ENCODE data around the gene LPIN3. TPM values are rescaled to one million over a fixed set of nuclear protein-coding genes. Genes with fewer than 3 reads are reported as not detected.

LPIN3 gene
- polyA plus RNA-seq, 3 donors = 0.01 TPM; not detected in 2

- DNase-seq = no peak
- TF ChIP-seq, protein P1, sequence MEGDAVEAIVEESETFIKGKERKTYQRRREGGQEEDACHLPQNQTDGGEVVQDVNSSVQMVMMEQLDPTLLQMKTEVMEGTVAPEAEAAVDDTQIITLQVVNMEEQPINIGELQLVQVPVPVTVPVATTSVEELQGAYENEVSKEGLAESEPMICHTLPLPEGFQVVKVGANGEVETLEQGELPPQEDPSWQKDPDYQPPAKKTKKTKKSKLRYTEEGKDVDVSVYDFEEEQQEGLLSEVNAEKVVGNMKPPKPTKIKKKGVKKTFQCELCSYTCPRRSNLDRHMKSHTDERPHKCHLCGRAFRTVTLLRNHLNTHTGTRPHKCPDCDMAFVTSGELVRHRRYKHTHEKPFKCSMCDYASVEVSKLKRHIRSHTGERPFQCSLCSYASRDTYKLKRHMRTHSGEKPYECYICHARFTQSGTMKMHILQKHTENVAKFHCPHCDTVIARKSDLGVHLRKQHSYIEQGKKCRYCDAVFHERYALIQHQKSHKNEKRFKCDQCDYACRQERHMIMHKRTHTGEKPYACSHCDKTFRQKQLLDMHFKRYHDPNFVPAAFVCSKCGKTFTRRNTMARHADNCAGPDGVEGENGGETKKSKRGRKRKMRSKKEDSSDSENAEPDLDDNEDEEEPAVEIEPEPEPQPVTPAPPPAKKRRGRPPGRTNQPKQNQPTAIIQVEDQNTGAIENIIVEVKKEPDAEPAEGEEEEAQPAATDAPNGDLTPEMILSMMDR (IDR thresholded peaks at IDR 0.05) = no peak
Observed at GRCh38 chr20:41380551-41381193, 40.1 kb downstream of the LPIN3 start.

GRCh38 chr20:41382791-41383305, 42.2 kb downstream of the LPIN3 start:
- H3K9ac ChIP-seq (ENCODE audit: insufficient read depth, low read length, poor library complexity, severe bottlenecking) = no peak overlapping the region
- no peaks in the 10 kb centered on the region for H3K9me3 ChIP-seq (replicated peaks in 1 of 2; ENCODE audit: control insufficient read depth in 1 of 2, insufficient read depth in 1 of 2, low read length in 2 of 2)
- H3K36me3 ChIP-seq (replicated peaks in 1 of 2; ENCODE audit: control insufficient read depth in 1 of 2, insufficient read depth in 2 of 2, low read length in 2 of 2) = no peaks in the 10 kb centered on the region
- no peak overlapping the region for H3K27ac ChIP-seq (ENCODE audit: low read depth in 1 of 2, low read length in 2 of 2)
- 98% methylated on average over 4 of the region's 7 CpGs for WGBS (ENCODE audit: insufficient coverage)
- H4K20me1 ChIP-seq (ENCODE audit: insufficient read depth, low read length) = no peaks in the 10 kb centered on the region
- Mint-ChIP-seq H3K27me3 (ENCODE audit: low read depth in 3 of 3) (peaks cover 20 to 39% (median 24%) of the 10 kb centered on the region in 3 donors), H3K36me3 (no peaks in the 10 kb centered on the region), H3K9me3 (peaks cover 0 to 3% (median 2%) of the 10 kb centered on the region in 7 donors), H3K4me3 (no peak overlapping the region), H3K4me1 (peaks cover 20% of the 10 kb centered on the region), H3K27ac (no peak overlapping the region)
- H2AFZ ChIP-seq (ENCODE audit: insufficient read depth, low read depth, low read length, poor library complexity, severe bottlenecking) = no peak overlapping the region
- intact Hi-C loops (cut with micrococcal nuclease) = no loop called here
- peaks cover 0 to 3% of the 10 kb centered on the region in 2 donors for H3K27me3 ChIP-seq (ENCODE audit: control insufficient read depth in 2 of 2, insufficient read depth in 2 of 2, low read length in 2 of 2)
- H3K4me2 ChIP-seq (replicated peaks; ENCODE audit: extremely low read depth, low read length, poor library complexity, severe bottlenecking) = no peak overlapping the region
- no peaks in the 10 kb centered on the region for H3K79me2 ChIP-seq (ENCODE audit: insufficient read depth, low read length)
- TF ChIP-seq, protein P1 (IDR thresholded peaks at IDR 0.05) = no peak
- H3K4me1 ChIP-seq (ENCODE audit: control insufficient read depth in 1 of 2, insufficient read depth in 2 of 2, low read length in 2 of 2) = peaks cover 19 to 20% of the 10 kb centered on the region in 2 donors
- DNase-seq = no peak
- H3K4me3 ChIP-seq (replicated peaks in 1 of 3; ENCODE audit: low read depth in 2 of 3, low read length in 3 of 3) = no peak overlapping the region

More at GRCh38 chr20:41380551-41381193, 40.1 kb downstream of the LPIN3 start:
- Histone ChIP-seq H3K79me2 (ENCODE audit: insufficient read depth, low read length) (no peaks in the 10 kb centered on the region), H3K9me3 (replicated peaks in 1 of 2; ENCODE audit: control insufficient read depth in 1 of 2, insufficient read depth in 1 of 2, low read length in 2 of 2) (no peaks in the 10 kb centered on the region), H3K9ac (ENCODE audit: insufficient read depth, low read length, poor library complexity, severe bottlenecking) (peak overlapping the region; percentile 8), H2AFZ (ENCODE audit: insufficient read depth, low read depth, low read length, poor library complexity, severe bottlenecking) (no peak overlapping the region), H3K27me3 (ENCODE audit: control insufficient read depth in 2 of 2, insufficient read depth in 2 of 2, low read length in 2 of 2) (peaks cover 0 to 16% of the 10 kb centered on the region in 2 donors), H3K36me3 (replicated peaks in 1 of 2; ENCODE audit: control insufficient read depth in 1 of 2, insufficient read depth in 2 of 2, low read length in 2 of 2) (no peaks in the 10 kb centered on the region), H4K20me1 (ENCODE audit: insufficient read depth, low read length) (no peaks in the 10 kb centered on the region), H3K27ac (ENCODE audit: low read depth in 1 of 2, low read length in 2 of 2) (no peak overlapping the region), H3K4me1 (ENCODE audit: control insufficient read depth in 1 of 2, insufficient read depth in 2 of 2, low read length in 2 of 2) (peaks cover 19 to 20% of the 10 kb centered on the region in 2 donors), H3K4me2 (replicated peaks; ENCODE audit: extremely low read depth, low read length, poor library complexity, severe bottlenecking) (no peak overlapping the region), H3K4me3 (replicated peaks in 1 of 3; ENCODE audit: low read depth in 2 of 3, low read length in 3 of 3) (no peak overlapping the region)
- Mint-ChIP-seq H3K4me1 (peaks cover 25% of the 10 kb centered on the region), H3K9me3 (peaks cover 0 to 6% (median 2%) of the 10 kb centered on the region in 7 donors), H3K27ac (peak overlapping the region in 1 of 7 donors; percentile 30), H3K4me3 (peak overlapping the region in 1 of 2 donors; percentile 74), H3K36me3 (no peaks in the 10 kb centered on the region), H3K27me3 (ENCODE audit: low read depth in 3 of 3) (peaks cover 34 to 50% (median 40%) of the 10 kb centered on the region in 3 donors)
- WGBS (ENCODE audit: insufficient coverage) = 38% methylated on average over 11 of the region's 12 CpGs
- intact Hi-C loops (cut with micrococcal nuclease) = no loop called here
